GM12878 (cell line): ENCODE results near the gene GYS2. TPM values are rescaled to one million over a fixed set of nuclear protein-coding genes. Genes with fewer than 3 reads are reported as not detected.

ENCODE experiments used
- ATAC-seq: fragments of 200-7000 bp; cut with Tn5 transposase; 3 replicates; pipeline ENCODE4 v1.9.1; 2020; ENCODE audit warnings: mild to moderate bottlenecking, moderate library complexity
- BruUV-seq: library from RNA; stranded (reverse); fragments of 400-500 nt; replicated peaks from 2 replicates; lab custom pipeline; 2021; lab: Mats Ljungman, UMichigan
- CTCF ChIA-PET: fragments of 300-600 bp; sonication (Branson Sonifier 250); formaldehyde crosslinking; extraction: SDS; loops from one replicate; lab custom pipeline; 2021; ENCODE audit warnings: inconsistent platforms; lab: Yijun Ruan, JAX
- POLR2A ChIA-PET: fragments of 350-600 bp; formaldehyde crosslinking; extraction: SDS; loops from one replicate; lab custom pipeline; 2021; ENCODE audit warnings: inconsistent platforms; lab: Charles Lee
- RAD21 ChIA-PET: fragments of 300-600 bp; sonication (Branson Sonifier 250); formaldehyde crosslinking; loops from one replicate; lab custom pipeline; 2023; ENCODE audit warnings: antibody characterized with exemption; ENCODE audit not compliant: unreplicated experiment; lab: Charles Lee
- SMC1A ChIA-PET: fragments of 300-600 bp; sonication (Branson Sonifier 250); formaldehyde crosslinking; loops from one replicate; lab custom pipeline; 2023; ENCODE audit not compliant: unreplicated experiment, uncharacterized antibody; lab: Charles Lee
- DNase-seq: peaks from one replicate; pipeline ENCODE4 v3.0.0-alpha.2; 2011; ENCODE audit warnings: low read depth, low spot score
- FAIRE-seq: peaks from 3 replicates; lab custom pipeline; 2011; peaks lifted over from hg19 to GRCh38; lab: Jason Lieb, UNC
- H2AFZ ChIP-seq: 2 replicates; pipeline ENCODE4 v1.6.0; 2011; ENCODE audit warnings: low read depth, low read length, control low read depth; ENCODE audit not compliant: control insufficient read depth
- H3K27ac ChIP-seq: 2 replicates; pipeline ENCODE4 v1.5.1; 2011; ENCODE audit warnings: control low read depth; ENCODE audit not compliant: control insufficient read depth, insufficient read depth
- H3K27me3 ChIP-seq, 2 experiments: replicated peaks in 1 of 2; 2 replicates each; pipeline versions ENCODE4 v1.6.0 to v1.6.1; 2011; ENCODE audit warnings: low read length in 1 of 2; ENCODE audit not compliant: control insufficient read depth in 2 of 2, insufficient read depth in 2 of 2
- H3K36me3 ChIP-seq, 2 experiments: 2 replicates each; pipeline ENCODE4 v1.5.1; 2011; ENCODE audit warnings: low read length in 1 of 2; ENCODE audit not compliant: control insufficient read depth in 2 of 2, insufficient read depth in 2 of 2
- H3K4me1 ChIP-seq: 2 replicates; pipeline ENCODE4 v1.6.1; 2011; ENCODE audit warnings: mild to moderate bottlenecking, low read length, moderate library complexity, mixed read lengths; ENCODE audit not compliant: control insufficient read depth, insufficient read depth
- H3K4me2 ChIP-seq: 2 replicates; pipeline ENCODE4 v1.6.0; 2011; ENCODE audit warnings: control low read depth; ENCODE audit not compliant: control insufficient read depth, insufficient read depth
- H3K4me3 ChIP-seq: fragments of 200-600 bp; sonication (generic); 2 replicates; pipeline ENCODE4 v1.5.1; 2016
- H3K79me2 ChIP-seq: 2 replicates; pipeline ENCODE4 v1.6.0; 2011; ENCODE audit warnings: low read length; ENCODE audit not compliant: control insufficient read depth, insufficient read depth
- H3K9ac ChIP-seq: 2 replicates; pipeline ENCODE4 v1.8.0; 2011; ENCODE audit warnings: low read length, control low read depth, mixed read lengths; ENCODE audit not compliant: control insufficient read depth, insufficient read depth
- H3K9me3 ChIP-seq: replicated peaks from 3 replicates; pipeline ENCODE4 v1.5.1; 2011; ENCODE audit warnings: mild to moderate bottlenecking, low read length; ENCODE audit not compliant: control insufficient read depth, insufficient read depth
- H4K20me1 ChIP-seq: 2 replicates; pipeline ENCODE4 v1.6.0; 2011; ENCODE audit not compliant: control insufficient read depth, insufficient read depth
- BCL11A ChIP-seq: IDR thresholded peaks from 2 replicates; pipeline ENCODE4 v1.6.1; 2011; ENCODE audit warnings: low read depth, low read length
- IKZF2 ChIP-seq, 2 experiments: fragments of 450-650 bp; IDR thresholded peaks; 2 replicates each; pipeline ENCODE4 v1.6.1; 2017; ENCODE audit warnings: mild to moderate bottlenecking in 2 of 2, moderate library complexity in 2 of 2
- NFYB ChIP-seq: IDR thresholded peaks from 2 replicates; pipeline ENCODE4 v1.6.1; 2011; ENCODE audit warnings: low read depth, mild to moderate bottlenecking, low read length, improper control_type of control experiment, moderate library complexity; ENCODE audit not compliant: insufficient read depth
- SMC3 ChIP-seq: IDR thresholded peaks from 2 replicates; pipeline ENCODE4 v1.6.1; 2011; ENCODE audit warnings: low read length, improper control_type of control experiment, borderline replicate concordance
- WGBS: methylation state at CpG from one replicate; pipeline ENCODE4 v1.1.6; 2016; ENCODE audit warnings: low lambda C conversion rate; ENCODE audit not compliant: insufficient replicate concordance, insufficient coverage; ENCODE audit errors: missing lambda C conversion rate; 5-methylcytosine and 5-hydroxymethylcytosine counted together
- in situ Hi-C: fragments of 300-500 bp; cut with MboI; formaldehyde crosslinking; loops from 9 replicates; pipeline ENCODE4 v1.14.3; 2018; ENCODE audit warnings: mixed read lengths
- intact Hi-C: fragments of 100-400 bp; cut with micrococcal nuclease; formaldehyde crosslinking; loops from one replicate; pipeline ENCODE4 v1.14.2; 2022; ENCODE audit not compliant: unreplicated experiment
- polyA plus RNA-seq, 11 experiments: library from polyadenylated mRNA; depleted of rRNA in 4 of 11; unstranded in 6 of 11; stranded (reverse) in 5 of 11; fragments of >200 nt; fragmentation: Nextera tagmentation in 4 of 11; fragmentation: Illumina TruSeq in 1 of 11; extraction: Ambion mirVana in 4 of 11; extraction: Trizol in 1 of 11; gene quantifications; 1 replicate in 1 of 11; 2 replicates in 10 of 11; pipeline versions ENCODE4 v1.2.1 to v1.2.3, GENCODE V29; 2011 to 2016; ENCODE audit warnings: inconsistent platforms in 2 of 11, missing spikeins in 2 of 11, low read depth in 1 of 11
- total RNA-seq, 4 experiments: library from RNA; depleted of rRNA in 3 of 4; stranded (reverse); fragments of >200 nt in 3 of 4; fragmentation: Illumina TruSeq in 1 of 4; extraction: Trizol in 1 of 4; gene quantifications; 2 replicates each; pipeline versions ENCODE4 v1.2.1 to v1.2.3, GENCODE V29; 2013 to 2021

The GYS2 gene
- total and polyA plus RNA-seq, 10 of the 15 experiments (the other 5 are each of a cell fraction or from before 2014, with no cell fraction given): not detected

GRCh38 chr12:21583587-21583986, 21.1 kb downstream of the GYS2 start:
- SMC1A ChIA-PET: no interaction called here

GRCh38 chr12:21580748-21581516, 23.7 kb downstream of the GYS2 start:
- no peaks in the 10 kb centered on the region for H3K79me2 ChIP-seq
- ChIA-PET RAD21 (no interaction called here), CTCF (no interaction called here), SMC1A (no interaction called here), POLR2A (no interaction called here)
- no peak overlapping the region for H3K27ac ChIP-seq
- H3K4me2 ChIP-seq: no peak overlapping the region
- intact Hi-C loops (no loop called here), in situ Hi-C loops (no loop called here)
- no peak overlapping the region for H3K4me3 ChIP-seq
- no peak for TF ChIP-seq BCL11A
- no peak for TF ChIP-seq IKZF2 (IDR thresholded peaks at IDR 0.05)
- 52% methylated on average over 4 of the region's 4 CpGs for WGBS
- H3K27me3 ChIP-seq: no peaks in the 10 kb centered on the region
- H3K9me3 ChIP-seq: no peaks in the 10 kb centered on the region
- H4K20me1 ChIP-seq: no peaks in the 10 kb centered on the region
- H3K36me3 ChIP-seq: no peaks in the 10 kb centered on the region
- no peak overlapping the region for H2AFZ ChIP-seq
- BruUV-seq: no TSS peak
- H3K9ac ChIP-seq: no peak overlapping the region
- ATAC-seq: no peak
- DNase-seq: no peak
- FAIRE-seq: no peak
- no peaks in the 10 kb centered on the region for H3K4me1 ChIP-seq

More at GRCh38 chr12:21583587-21583986, 21.1 kb downstream of the GYS2 start:
- H3K9me3 ChIP-seq: no peaks in the 10 kb centered on the region; the same call in 2 of the 3 replicates
- H2AFZ ChIP-seq: no peak overlapping the region
- ATAC-seq: no peak
- H3K4me3 ChIP-seq: no peak overlapping the region
- ChIA-PET POLR2A (no interaction called here), RAD21 (no interaction called here), CTCF (no interaction called here)
- H3K4me2 ChIP-seq: no peak overlapping the region
- intact Hi-C loops (no loop called here), in situ Hi-C loops (no loop called here)
- 48% methylated on average over 4 of the region's 4 CpGs for WGBS
- no peaks in the 10 kb centered on the region for H3K36me3 ChIP-seq
- H3K27me3 ChIP-seq: no peaks in the 10 kb centered on the region
- H3K4me1 ChIP-seq: no peaks in the 10 kb centered on the region
- DNase-seq: no peak
- H4K20me1 ChIP-seq: no peaks in the 10 kb centered on the region
- BruUV-seq: no TSS peak
- FAIRE-seq: no peak
- TF ChIP-seq NFYB: 0 out of 2 replicates have a peak, but pooled peaks have one; percentile 18
- no peak for TF ChIP-seq SMC3
- no peak overlapping the region for H3K27ac ChIP-seq
- no peak overlapping the region for H3K9ac ChIP-seq
- H3K79me2 ChIP-seq: no peaks in the 10 kb centered on the region
